Measurements from ENCODE around the gene UNC5A. TPM values are rescaled to one million over a fixed set of nuclear protein-coding genes. Genes with fewer than 3 reads are reported as not detected.

Gene UNC5A
- total and polyA plus RNA-seq, 8 donors = 0.09 to 3.6 (median 0.32) TPM

DNA sequence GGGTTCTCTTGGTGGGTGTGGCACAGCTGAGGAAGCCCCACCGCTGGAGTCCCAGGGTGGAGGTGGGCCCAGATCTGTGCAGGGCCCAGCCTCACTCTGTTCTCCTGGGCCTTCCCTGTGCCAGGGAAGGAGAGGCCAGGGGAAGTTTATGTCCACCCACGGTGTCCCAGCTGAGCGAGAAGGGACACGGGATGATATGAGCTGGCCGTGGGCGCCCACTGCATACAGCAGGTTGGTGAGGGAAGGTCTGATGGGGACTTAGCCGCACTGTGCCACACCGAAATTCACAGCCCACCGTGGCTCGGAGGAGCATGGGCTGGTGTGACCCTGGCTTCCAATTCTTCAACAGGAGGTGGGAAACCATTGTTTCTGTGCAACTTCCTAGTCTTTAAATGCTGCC, 33.9 kb downstream of the UNC5A start:
- DNase-seq (peak in 1 of 6 donors; percentile 36), ATAC-seq (no peak), FAIRE-seq (no peak)
- WGBS, 2 donors = 67 to 81% methylated on average over 10 of the region's 10 CpGs
- Histone ChIP-seq H3K27me3 (no peaks in the 10 kb centered on the region), H3K36me3 (no peaks in the 10 kb centered on the region), H3K27ac (no peak overlapping the region), H3K4me3 (no peak overlapping the region), H3K4me1 (no peaks in the 10 kb centered on the region), H3K9me3 (no peaks in the 10 kb centered on the region)
- intact Hi-C loops (cut with DNase I) = no loop called here
- TF ChIP-seq, protein P1, sequence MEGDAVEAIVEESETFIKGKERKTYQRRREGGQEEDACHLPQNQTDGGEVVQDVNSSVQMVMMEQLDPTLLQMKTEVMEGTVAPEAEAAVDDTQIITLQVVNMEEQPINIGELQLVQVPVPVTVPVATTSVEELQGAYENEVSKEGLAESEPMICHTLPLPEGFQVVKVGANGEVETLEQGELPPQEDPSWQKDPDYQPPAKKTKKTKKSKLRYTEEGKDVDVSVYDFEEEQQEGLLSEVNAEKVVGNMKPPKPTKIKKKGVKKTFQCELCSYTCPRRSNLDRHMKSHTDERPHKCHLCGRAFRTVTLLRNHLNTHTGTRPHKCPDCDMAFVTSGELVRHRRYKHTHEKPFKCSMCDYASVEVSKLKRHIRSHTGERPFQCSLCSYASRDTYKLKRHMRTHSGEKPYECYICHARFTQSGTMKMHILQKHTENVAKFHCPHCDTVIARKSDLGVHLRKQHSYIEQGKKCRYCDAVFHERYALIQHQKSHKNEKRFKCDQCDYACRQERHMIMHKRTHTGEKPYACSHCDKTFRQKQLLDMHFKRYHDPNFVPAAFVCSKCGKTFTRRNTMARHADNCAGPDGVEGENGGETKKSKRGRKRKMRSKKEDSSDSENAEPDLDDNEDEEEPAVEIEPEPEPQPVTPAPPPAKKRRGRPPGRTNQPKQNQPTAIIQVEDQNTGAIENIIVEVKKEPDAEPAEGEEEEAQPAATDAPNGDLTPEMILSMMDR (IDR thresholded peaks at IDR 0.05) = no peak

DNA sequence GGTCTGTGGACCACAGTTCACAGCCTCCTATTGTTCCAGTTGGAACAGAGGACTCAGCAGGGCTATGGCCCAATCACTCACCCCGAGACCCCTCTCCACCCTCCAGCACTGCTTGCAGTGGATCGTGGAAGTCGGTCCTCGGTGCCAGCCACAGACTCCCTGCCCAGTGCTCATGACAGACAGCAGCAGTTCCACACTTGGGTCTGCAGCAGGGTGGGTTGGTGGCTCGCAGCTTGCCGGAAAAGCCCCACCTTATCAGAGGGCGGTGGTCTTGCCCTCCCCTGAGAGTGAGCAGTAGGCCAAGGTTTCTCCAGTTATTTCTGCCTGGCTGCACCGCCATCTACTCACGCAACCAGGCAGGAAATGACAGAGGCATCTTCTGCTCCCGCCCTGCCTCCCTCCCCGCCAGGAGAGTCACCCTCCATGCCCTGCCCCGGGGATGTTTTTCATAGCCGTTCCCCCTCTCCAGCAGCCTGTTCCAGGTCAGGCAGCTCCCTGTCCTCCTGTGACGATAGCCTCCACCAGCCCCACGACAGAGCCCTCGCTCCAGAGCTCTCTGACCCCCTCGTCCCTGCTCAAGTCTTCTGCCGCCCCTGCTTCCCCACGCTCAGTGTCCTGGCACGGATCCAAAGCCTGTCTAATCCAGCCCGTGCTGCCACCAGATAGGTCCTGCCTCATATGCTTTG, 34.5 kb downstream of the UNC5A start:
- peak in 1 of 6 donors; percentile 59 for DNase-seq
- no peaks in the 10 kb centered on the region for H3K27me3 ChIP-seq
- TF ChIP-seq, protein P1 (IDR thresholded peaks at IDR 0.05) = no peak
- no peaks in the 10 kb centered on the region for H3K36me3 ChIP-seq
- no peak overlapping the region for H3K4me3 ChIP-seq
- intact Hi-C loops (cut with DNase I) = no loop called here
- no peaks in the 10 kb centered on the region for H3K4me1 ChIP-seq
- no peaks in the 10 kb centered on the region for H3K9me3 ChIP-seq
- no peak overlapping the region for H3K27ac ChIP-seq
- FAIRE-seq = no peak
- 50 to 61% methylated on average over 21 of the region's 21 CpGs for WGBS, 2 donors
- ATAC-seq = no peak

DNA sequence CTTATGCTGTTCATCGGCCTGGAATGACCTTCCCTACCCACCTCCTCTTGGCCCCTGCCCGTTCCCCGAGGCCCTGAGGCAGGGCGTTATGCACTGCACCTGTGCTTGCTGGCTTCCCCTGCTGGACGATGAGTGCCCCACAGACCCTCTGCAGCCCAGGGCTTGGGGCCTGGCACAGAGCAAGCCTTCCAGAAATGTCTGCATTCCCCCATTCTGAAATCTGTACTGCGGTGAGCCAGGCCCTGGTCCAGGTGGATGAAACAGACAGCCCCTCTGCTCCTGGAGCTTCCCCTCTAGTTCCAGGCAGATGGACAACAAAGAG, 35.0 kb downstream of the UNC5A start:
- intact Hi-C loops (cut with DNase I) = no loop called here
- no peak for FAIRE-seq
- WGBS, 2 donors = 43 to 47% methylated on average over 6 of the region's 6 CpGs
- no peaks in the 10 kb centered on the region for H3K27me3 ChIP-seq
- TF ChIP-seq, protein P1 (IDR thresholded peaks at IDR 0.05) = no peak
- H3K36me3 ChIP-seq = no peaks in the 10 kb centered on the region
- no peak overlapping the region for H3K4me3 ChIP-seq
- H3K9me3 ChIP-seq = no peaks in the 10 kb centered on the region
- no peak for DNase-seq
- H3K27ac ChIP-seq = no peak overlapping the region
- no peaks in the 10 kb centered on the region for H3K4me1 ChIP-seq
- ATAC-seq = no peak

DNA sequence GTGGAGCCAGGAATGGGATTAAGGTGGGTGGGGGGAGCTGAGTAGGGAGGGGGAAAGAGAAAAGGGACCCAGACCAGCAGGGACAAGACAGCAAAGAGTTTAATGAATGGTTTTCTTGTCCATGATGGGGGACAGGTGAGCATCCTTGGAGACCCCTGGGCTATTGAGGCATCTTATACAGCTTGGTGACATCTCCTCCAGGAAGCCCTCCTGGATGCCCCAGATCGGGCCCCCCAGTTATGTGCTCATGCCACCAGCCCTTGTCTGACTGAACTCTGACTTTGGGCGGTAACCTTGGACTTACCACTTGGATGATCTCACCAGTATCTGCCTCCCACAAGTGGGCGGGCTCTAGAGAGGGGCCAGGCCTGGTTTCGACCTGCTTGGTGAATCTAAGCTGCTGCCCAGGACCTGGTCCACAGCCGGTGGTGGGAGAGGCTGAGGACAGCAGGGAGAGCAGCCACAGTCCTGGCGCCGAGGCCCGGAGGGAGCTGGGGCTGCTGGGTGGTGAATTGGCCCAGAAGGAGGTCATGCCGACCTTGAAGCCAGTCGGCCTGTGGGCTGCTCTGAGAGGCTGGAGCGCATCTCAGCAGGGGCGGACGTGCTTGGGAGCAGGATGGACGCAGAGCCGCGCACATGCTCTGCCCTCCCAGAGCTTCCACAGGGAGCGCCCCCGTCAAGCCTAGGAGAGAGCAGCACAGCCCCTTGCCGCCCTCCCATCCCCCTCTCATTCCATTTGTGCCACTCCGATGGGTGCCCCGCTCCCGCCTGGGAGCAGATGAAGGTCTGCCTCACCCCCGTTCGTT, 36.2 kb downstream of the UNC5A start:
- 27 to 35% methylated on average over 24 of the region's 24 CpGs for WGBS, 2 donors
- no peaks in the 10 kb centered on the region for H3K4me1 ChIP-seq
- no peaks in the 10 kb centered on the region for H3K9me3 ChIP-seq
- no peak overlapping the region for H3K27ac ChIP-seq
- no peak overlapping the region for H3K4me3 ChIP-seq
- ATAC-seq (no peak), DNase-seq (peak in 1 of 6 donors; percentile 48), FAIRE-seq (no peak)
- intact Hi-C loops (cut with DNase I) = no loop called here
- no peaks in the 10 kb centered on the region for H3K36me3 ChIP-seq
- TF ChIP-seq, protein P1 (IDR thresholded peaks at IDR 0.05) = no peak
- no peaks in the 10 kb centered on the region for H3K27me3 ChIP-seq

DNA sequence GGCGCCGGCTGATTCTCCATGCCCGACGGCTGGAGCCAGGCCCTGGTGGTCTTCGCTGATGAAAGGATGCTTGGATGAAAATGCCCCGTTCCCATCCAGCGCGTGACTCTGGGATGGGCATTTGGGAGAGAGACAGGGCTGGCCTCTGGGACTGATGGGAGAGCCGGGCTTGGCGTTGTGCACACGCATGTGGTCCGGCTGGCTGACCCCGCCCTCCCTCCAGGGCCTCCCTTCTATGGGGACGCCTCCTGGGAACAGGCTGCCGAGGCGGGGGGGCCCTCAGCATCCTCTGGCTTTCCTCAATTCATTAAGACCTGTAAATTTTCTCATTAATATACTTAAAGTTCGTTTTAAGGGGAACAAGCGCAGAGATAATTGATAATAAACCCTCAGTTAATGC, 36.8 kb downstream of the UNC5A start:
- ATAC-seq (no peak), FAIRE-seq (no peak), DNase-seq (no peak)
- no peak overlapping the region for H3K27ac ChIP-seq
- H3K4me1 ChIP-seq = no peaks in the 10 kb centered on the region
- no peaks in the 10 kb centered on the region for H3K36me3 ChIP-seq
- WGBS, 2 donors = 46 to 55% methylated on average over 18 of the region's 18 CpGs
- H3K4me3 ChIP-seq = no peak overlapping the region
- no peaks in the 10 kb centered on the region for H3K9me3 ChIP-seq
- H3K27me3 ChIP-seq = no peaks in the 10 kb centered on the region
- intact Hi-C loops (cut with DNase I) = no loop called here
- TF ChIP-seq, protein P1 (IDR thresholded peaks at IDR 0.05) = no peak

Measured in pancreas (tissue), 10 donors.